HepG2 (cell line): Measurements from ENCODE around the gene CTSA. TPM values are rescaled to one million over a fixed set of nuclear protein-coding genes. Genes with fewer than 3 reads are reported as not detected.

Source experiments
- CC2D1A ChIP-seq: sonication (generic); formaldehyde crosslinking; IDR thresholded peaks from 2 replicates; pipeline ENCODE4 v1.8.1; 2023; ENCODE audit warnings: mild to moderate bottlenecking, missing genetic modification reagents
- EEA1 ChIP-seq: sonication (generic); formaldehyde crosslinking; IDR thresholded peaks from 2 replicates; pipeline ENCODE4 v1.5.1; 2020; ENCODE audit warnings: mild to moderate bottlenecking, missing genetic modification reagents, borderline replicate concordance
- GZF1 ChIP-seq: sonication (generic); formaldehyde crosslinking; IDR thresholded peaks from 2 replicates; pipeline ENCODE4 v1.5.1; 2020; ENCODE audit warnings: mild to moderate bottlenecking, missing genetic modification reagents
- HOXA3 ChIP-seq: sonication (generic); formaldehyde crosslinking; IDR thresholded peaks from 2 replicates; pipeline ENCODE4 v1.5.0; 2020; ENCODE audit warnings: missing genetic modification reagents
- NFE2 ChIP-seq: sonication (generic); formaldehyde crosslinking; IDR thresholded peaks from 2 replicates; pipeline ENCODE4 v1.4.0; 2020; ENCODE audit warnings: missing genetic modification reagents
- NRL ChIP-seq: sonication (generic); formaldehyde crosslinking; IDR thresholded peaks from 2 replicates; pipeline ENCODE4 v1.5.0; 2020; ENCODE audit warnings: missing genetic modification reagents, mild to moderate bottlenecking, moderate library complexity, borderline replicate concordance
- RFX1 ChIP-seq: fragments of 450-650 bp; IDR thresholded peaks from 2 replicates; pipeline ENCODE4 v1.6.1; 2017
- RFX3 ChIP-seq: IDR thresholded peaks from 2 replicates; pipeline ENCODE4 v1.6.1; 2016; ENCODE audit warnings: missing biosample characterization, missing genetic modification reagents
- SP140L ChIP-seq: sonication (generic); formaldehyde crosslinking; IDR thresholded peaks from 2 replicates; pipeline ENCODE4 v1.4.0; 2020; ENCODE audit warnings: missing genetic modification reagents, borderline replicate concordance
- TEF ChIP-seq: sonication (generic); formaldehyde crosslinking; IDR thresholded peaks from 2 replicates; pipeline ENCODE4 v1.5.0; 2020; ENCODE audit warnings: missing genetic modification reagents
- THYN1 ChIP-seq: sonication (generic); formaldehyde crosslinking; IDR thresholded peaks from 2 replicates; pipeline ENCODE4 v1.8.1; 2023; ENCODE audit warnings: low read depth, mild to moderate bottlenecking, moderate library complexity, missing genetic modification reagents, borderline replicate concordance
- ZNF18 ChIP-seq: sonication (generic); formaldehyde crosslinking; IDR thresholded peaks from 2 replicates; pipeline ENCODE4 v1.8.0; 2022; ENCODE audit warnings: mild to moderate bottlenecking, missing genetic modification reagents; ENCODE audit not compliant: insufficient replicate concordance
- ZNF234 ChIP-seq: sonication (generic); formaldehyde crosslinking; conservative IDR thresholded peaks from 2 replicates; pipeline ENCODE4 v1.5.1; 2020; ENCODE audit warnings: mild to moderate bottlenecking, missing genetic modification reagents
- ZNF460 ChIP-seq: sonication (generic); formaldehyde crosslinking; IDR thresholded peaks from 2 replicates; pipeline ENCODE4 v1.5.1; 2020; ENCODE audit warnings: missing genetic modification reagents, mild to moderate bottlenecking, borderline replicate concordance
- ZNF512 ChIP-seq: sonication (generic); formaldehyde crosslinking; IDR thresholded peaks from 2 replicates; pipeline ENCODE4 v1.4.0; 2020; ENCODE audit warnings: mild to moderate bottlenecking, missing genetic modification reagents
- ZNF570 ChIP-seq: sonication (generic); formaldehyde crosslinking; IDR thresholded peaks from 2 replicates; pipeline ENCODE4 v1.4.0; 2020; ENCODE audit warnings: mild to moderate bottlenecking, missing genetic modification reagents, borderline replicate concordance
- ZNF615 ChIP-seq: sonication (generic); formaldehyde crosslinking; IDR thresholded peaks from 2 replicates; pipeline ENCODE4 v1.5.0; 2020; ENCODE audit warnings: mild to moderate bottlenecking, missing genetic modification reagents, borderline replicate concordance
- ZNF878 ChIP-seq: sonication (generic); formaldehyde crosslinking; IDR thresholded peaks from 2 replicates; pipeline ENCODE4 v1.8.1; 2023; ENCODE audit warnings: mild to moderate bottlenecking, missing genetic modification reagents, moderate library complexity
- polyA plus RNA-seq, 8 experiments: library from polyadenylated mRNA; depleted of rRNA in 3 of 8; stranded (reverse) in 7 of 8; unstranded in 1 of 8; fragments of >200 nt; fragmentation: Illumina TruSeq in 4 of 8; extraction: Trizol in 4 of 8; gene quantifications; 2 replicates each; pipeline versions ENCODE4 v1.2.1 to v1.2.3, GENCODE V29; 2011 to 2016; ENCODE audit warnings: low read depth in 4 of 8, missing spikeins in 1 of 8, mixed read lengths in 1 of 8; ENCODE audit not compliant: insufficient read depth in 1 of 8
- total RNA-seq, 5 experiments: library from RNA; depleted of rRNA; stranded (reverse); fragments of >200 nt; fragmentation: Illumina TruSeq; extraction: Trizol; gene quantifications; 2 replicates each; pipeline ENCODE4 v1.2.3, GENCODE V29; 2016; ENCODE audit warnings: low read depth in 1 of 5
- TF ChIP-seq, protein P1 (sequence below): sonication (generic); formaldehyde crosslinking; IDR thresholded peaks from 2 replicates; pipeline ENCODE4 v1.5.0; 2020; ENCODE audit warnings: missing genetic modification reagents, mild to moderate bottlenecking, borderline replicate concordance
- TF ChIP-seq, protein P2 (sequence below): sonication (generic); formaldehyde crosslinking; conservative IDR thresholded peaks from 2 replicates; pipeline ENCODE4 v1.5.0; 2020; ENCODE audit warnings: missing genetic modification reagents
- TF ChIP-seq, protein P3 (sequence below): sonication (generic); formaldehyde crosslinking; IDR thresholded peaks from 2 replicates; pipeline ENCODE4 v1.8.1; 2022; ENCODE audit warnings: mild to moderate bottlenecking, missing genetic modification reagents

The CTSA gene
- total and polyA plus RNA-seq, 2 of the 13 experiments (the other 11 are each of a cell fraction or from before 2014, with no cell fraction given), result 202 to 231 TPM

- TF ChIP-seq, protein P1, sequence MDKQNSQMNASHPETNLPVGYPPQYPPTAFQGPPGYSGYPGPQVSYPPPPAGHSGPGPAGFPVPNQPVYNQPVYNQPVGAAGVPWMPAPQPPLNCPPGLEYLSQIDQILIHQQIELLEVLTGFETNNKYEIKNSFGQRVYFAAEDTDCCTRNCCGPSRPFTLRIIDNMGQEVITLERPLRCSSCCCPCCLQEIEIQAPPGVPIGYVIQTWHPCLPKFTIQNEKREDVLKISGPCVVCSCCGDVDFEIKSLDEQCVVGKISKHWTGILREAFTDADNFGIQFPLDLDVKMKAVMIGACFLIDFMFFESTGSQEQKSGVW, result no peak
- no peak for TF ChIP-seq ZNF615
- TF ChIP-seq ZNF18 (CRISPR knock-in tag), result no peak
- no peak for TF ChIP-seq THYN1
- peak; percentile 69; the same call in 1 of the 2 replicates for TF ChIP-seq GZF1 (CRISPR knock-in tag)
- TF ChIP-seq NRL (CRISPR knock-in tag), result peak; percentile 75; the same call in 1 of the 2 replicates
- no peak for TF ChIP-seq EEA1 (CRISPR knock-in tag)
- no peak for TF ChIP-seq ZNF570 (CRISPR knock-in tag)
- TF ChIP-seq, protein P2, sequence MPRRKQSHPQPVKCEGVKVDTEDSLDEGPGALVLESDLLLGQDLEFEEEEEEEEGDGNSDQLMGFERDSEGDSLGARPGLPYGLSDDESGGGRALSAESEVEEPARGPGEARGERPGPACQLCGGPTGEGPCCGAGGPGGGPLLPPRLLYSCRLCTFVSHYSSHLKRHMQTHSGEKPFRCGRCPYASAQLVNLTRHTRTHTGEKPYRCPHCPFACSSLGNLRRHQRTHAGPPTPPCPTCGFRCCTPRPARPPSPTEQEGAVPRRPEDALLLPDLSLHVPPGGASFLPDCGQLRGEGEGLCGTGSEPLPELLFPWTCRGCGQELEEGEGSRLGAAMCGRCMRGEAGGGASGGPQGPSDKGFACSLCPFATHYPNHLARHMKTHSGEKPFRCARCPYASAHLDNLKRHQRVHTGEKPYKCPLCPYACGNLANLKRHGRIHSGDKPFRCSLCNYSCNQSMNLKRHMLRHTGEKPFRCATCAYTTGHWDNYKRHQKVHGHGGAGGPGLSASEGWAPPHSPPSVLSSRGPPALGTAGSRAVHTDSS (CRISPR knock-in tag), result no peak
- TF ChIP-seq TEF, result no peak
- no peak for TF ChIP-seq SP140L (CRISPR knock-in tag)
- no peak for TF ChIP-seq ZNF234
- TF ChIP-seq RFX1, result no peak
- TF ChIP-seq, protein P3, sequence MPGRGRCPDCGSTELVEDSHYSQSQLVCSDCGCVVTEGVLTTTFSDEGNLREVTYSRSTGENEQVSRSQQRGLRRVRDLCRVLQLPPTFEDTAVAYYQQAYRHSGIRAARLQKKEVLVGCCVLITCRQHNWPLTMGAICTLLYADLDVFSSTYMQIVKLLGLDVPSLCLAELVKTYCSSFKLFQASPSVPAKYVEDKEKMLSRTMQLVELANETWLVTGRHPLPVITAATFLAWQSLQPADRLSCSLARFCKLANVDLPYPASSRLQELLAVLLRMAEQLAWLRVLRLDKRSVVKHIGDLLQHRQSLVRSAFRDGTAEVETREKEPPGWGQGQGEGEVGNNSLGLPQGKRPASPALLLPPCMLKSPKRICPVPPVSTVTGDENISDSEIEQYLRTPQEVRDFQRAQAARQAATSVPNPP (CRISPR knock-in tag), result no peak
- no peak; the same call in 1 of the 2 replicates for TF ChIP-seq ZNF878 (CRISPR knock-in tag)
- TF ChIP-seq HOXA3 (CRISPR knock-in tag), result peak; percentile 67
- TF ChIP-seq ZNF460 (CRISPR knock-in tag), result peak; percentile 73
- TF ChIP-seq RFX3 (CRISPR knock-in tag), result no peak
- TF ChIP-seq CC2D1A (CRISPR knock-in tag), result no peak
- no peak for TF ChIP-seq ZNF512
- TF ChIP-seq NFE2 (CRISPR knock-in tag), result no peak
These were observed 18.9 kb downstream of the CTSA start (continued) for GRCh38 chr20:45909817-45910669.
